Small intestine (tissue), 7 donors: ENCODE data around the gene PCSK7. TPM values are rescaled to one million over a fixed set of nuclear protein-coding genes. Genes with fewer than 3 reads are reported as not detected.
"Not testable (repeated sequence)": the region's sequence is repeated elsewhere in the genome, so short reads cannot be mapped to it uniquely, and the experiment has no call there.

Source experiments
- DNase-seq, 2 donors: peaks; one replicate each; pipeline versions ENCODE4 v3.0.0 to v3.0.0-alpha.2; 2013
- FAIRE-seq: peaks from 2 replicates; lab custom pipeline; 2012; peaks lifted over from hg19 to GRCh38; lab: Jason Lieb, UNC
- H3K27ac ChIP-seq, 3 donors: one replicate each; pipeline ENCODE4 v1.5.1; 2013; ENCODE audit warnings: low read length in 2 of 3, mild to moderate bottlenecking in 2 of 3, control low read depth in 1 of 3, inconsistent platforms in 1 of 3, low read depth in 1 of 3, moderate library complexity in 1 of 3
- H3K27me3 ChIP-seq, 3 donors: one replicate each; pipeline ENCODE4 v1.6.1; 2013; ENCODE audit warnings: low read length in 3 of 3, inconsistent platforms in 1 of 3; ENCODE audit not compliant: control insufficient read depth in 3 of 3, insufficient read depth in 3 of 3
- H3K36me3 ChIP-seq, 3 donors: one replicate each; pipeline ENCODE4 v1.6.1; 2013; ENCODE audit warnings: low read length in 3 of 3, inconsistent platforms in 1 of 3, low read depth in 1 of 3, mild to moderate bottlenecking in 1 of 3, moderate library complexity in 1 of 3; ENCODE audit not compliant: control insufficient read depth in 3 of 3, insufficient read depth in 2 of 3
- H3K4me1 ChIP-seq, 3 donors: one replicate each; pipeline ENCODE4 v1.6.1; 2013; ENCODE audit warnings: low read length in 2 of 3, inconsistent platforms in 1 of 3, low read depth in 1 of 3, mild to moderate bottlenecking in 1 of 3, moderate library complexity in 1 of 3; ENCODE audit not compliant: control insufficient read depth in 3 of 3, insufficient read depth in 2 of 3
- H3K4me3 ChIP-seq, 3 donors: one replicate each; pipeline ENCODE4 v1.5.1; 2013; ENCODE audit warnings: low read length in 3 of 3, control low read depth in 1 of 3, inconsistent platforms in 1 of 3, low read depth in 1 of 3, mild to moderate bottlenecking in 1 of 3, moderate library complexity in 1 of 3
- H3K9me3 ChIP-seq, 2 donors: one replicate each; pipeline ENCODE4 v1.6.1; 2013; ENCODE audit warnings: low read depth in 1 of 2, low read length in 1 of 2; ENCODE audit not compliant: control insufficient read depth in 2 of 2, insufficient read depth in 1 of 2
- WGBS, 3 donors: extraction: QIAGEN DNeasy Blood & Tissue Kit; methylation state at CpG; one replicate each; pipeline ENCODE4 v1.1.7; 2013; 5-methylcytosine and 5-hydroxymethylcytosine counted together
- polyA plus RNA-seq, 4 donors: library from polyadenylated mRNA; stranded (reverse) in 3 of 4; unstranded in 1 of 4; fragments of 200-250 nt in 3 of 4; fragments of 120-200 nt in 1 of 4; gene quantifications; one replicate each; pipeline versions ENCODE4 v1.2.1 to v1.2.3, GENCODE V29; 2013
- donor health status: healthy with polysubstance abuse.
- donor health status: control.
- donor health status: control.
- donor health status: Bipolar disorder and iron deficiency.
- donor health status: healthy.

PCSK7 gene
- polyA plus RNA-seq, 4 donors = 32.0 to 60.8 (median 42.4) TPM

- Histone ChIP-seq H3K9me3 (no peaks in the 10 kb centered on the region), H3K27me3 (no peaks in the 10 kb centered on the region), H3K4me3 (no peak overlapping the region), H3K27ac (peak overlapping the region in 2 of 3 donors; percentile 57 to 83), H3K36me3 (peaks cover 17 to 72% (median 39%) of the 10 kb centered on the region in 3 donors), H3K4me1 (peaks cover 7 to 34% (median 19%) of the 10 kb centered on the region in 3 donors)
- FAIRE-seq = no peak
- WGBS, 3 donors = 73 to 81% (median 75%) methylated on average over 15 of the region's 15 CpGs
- DNase-seq = no peak
Measured at GRCh38 chr11:117218133-117218915, 13.5 kb downstream of the PCSK7 start.

- WGBS, 3 donors = 76 to 93% (median 86%) methylated on average over 11 of the region's 11 CpGs
- no peak overlapping the region for H3K4me3 ChIP-seq
- H3K27ac ChIP-seq = peak overlapping the region in 2 of 3 donors; percentile 57 to 83
- H3K4me1 ChIP-seq = peaks cover 7 to 33% (median 19%) of the 10 kb centered on the region in 3 donors
- DNase-seq (no peak), FAIRE-seq (no peak)
- no peaks in the 10 kb centered on the region for H3K9me3 ChIP-seq
- no peaks in the 10 kb centered on the region for H3K27me3 ChIP-seq
- peaks cover 17 to 73% (median 40%) of the 10 kb centered on the region in 3 donors for H3K36me3 ChIP-seq
Measured at GRCh38 chr11:117217141-117218084, 14.5 kb downstream of the PCSK7 start.

GRCh38 chr11:117214404-117215110, 17.3 kb downstream of the PCSK7 start:
- DNase-seq (no peak), FAIRE-seq (no peak)
- Histone ChIP-seq H3K27me3 (no peaks in the 10 kb centered on the region), H3K4me3 (no peak overlapping the region), H3K36me3 (peaks cover 17 to 55% (median 35%) of the 10 kb centered on the region in 3 donors), H3K9me3 (no peaks in the 10 kb centered on the region), H3K27ac (no peak overlapping the region), H3K4me1 (peaks cover 0 to 5% (median 0%) of the 10 kb centered on the region in 3 donors)
- 83 to 90% (median 87%) methylated on average over 7 of the region's 7 CpGs for WGBS, 3 donors

- Histone ChIP-seq H3K4me1 (no peaks in the 10 kb centered on the region), H3K36me3 (peaks cover 8 to 41% (median 25%) of the 10 kb centered on the region in 3 donors), H3K4me3 (no peak overlapping the region), H3K27ac (no peak overlapping the region), H3K9me3 (no peaks in the 10 kb centered on the region), H3K27me3 (no peaks in the 10 kb centered on the region)
- DNase-seq (no peak), FAIRE-seq (no peak)
- 96% methylated on average over 9 to 11 of the region's 11 CpGs for WGBS, 3 donors
Measured at GRCh38 chr11:117212697-117213355, 19.0 kb downstream of the PCSK7 start.

GRCh38 chr11:117210620-117211019, 21.3 kb downstream of the PCSK7 start:
- WGBS, 3 donors = 91 to 99% (median 98%) methylated on average over 3 of the region's 3 CpGs

GRCh38 chr11:117209351-117210125, 22.3 kb downstream of the PCSK7 start:
- DNase-seq, H3K9me3 ChIP-seq, H3K4me1 ChIP-seq, H3K27me3 ChIP-seq, FAIRE-seq, H3K4me3 ChIP-seq, H3K27ac ChIP-seq: not testable (repeated sequence)
- H3K36me3 ChIP-seq = peaks cover under 1 to 34% (median 15%) of the 10 kb centered on the region in 3 donors
- 86 to 90% (median 87%) methylated on average over 7 to 8 of the region's 8 CpGs for WGBS, 3 donors

More at GRCh38 chr11:117210620-117211019, 21.3 kb downstream of the PCSK7 start:
- DNase-seq = no peak
- no peak for FAIRE-seq
- no peaks in the 10 kb centered on the region for H3K4me1 ChIP-seq
- peaks cover 3 to 29% (median 13%) of the 10 kb centered on the region in 3 donors for H3K36me3 ChIP-seq
- H3K9me3 ChIP-seq = no peaks in the 10 kb centered on the region
- no peak overlapping the region for H3K4me3 ChIP-seq
- H3K27me3 ChIP-seq = no peaks in the 10 kb centered on the region
- H3K27ac ChIP-seq = no peak overlapping the region

- not testable (repeated sequence) for H3K9me3 ChIP-seq, FAIRE-seq, H3K4me3 ChIP-seq, H3K4me1 ChIP-seq, H3K27ac ChIP-seq, DNase-seq, H3K27me3 ChIP-seq
- peaks cover 0 to 39% (median 16%) of the 10 kb centered on the region in 3 donors for H3K36me3 ChIP-seq
- WGBS, 3 donors = 89 to 94% (median 92%) methylated on average over 9 of the region's 13 CpGs
Measured at GRCh38 chr11:117208710-117209109, 23.2 kb downstream of the PCSK7 start.
